Activated naive CD8-positive, alpha-beta T cell treated with anti-CD3 and anti-CD28 coated beads, Interleukin-2, amount 50 U/mL, for 16 hours (primary cell): Measurements from ENCODE around the gene RECK.
A peak's percentile ranks its signal among the peaks of the same experiment; 100 is the strongest.
"Not testable (repeated sequence)": the region's sequence is repeated elsewhere in the genome, so short reads cannot be mapped to it uniquely, and the experiment has no call there.

Source experiments
- DNase-seq: peaks from one replicate; pipeline ENCODE4 v3.0.0-alpha.2; 2020; ENCODE audit warnings: low read depth, low spot score

RECK gene

DNA sequence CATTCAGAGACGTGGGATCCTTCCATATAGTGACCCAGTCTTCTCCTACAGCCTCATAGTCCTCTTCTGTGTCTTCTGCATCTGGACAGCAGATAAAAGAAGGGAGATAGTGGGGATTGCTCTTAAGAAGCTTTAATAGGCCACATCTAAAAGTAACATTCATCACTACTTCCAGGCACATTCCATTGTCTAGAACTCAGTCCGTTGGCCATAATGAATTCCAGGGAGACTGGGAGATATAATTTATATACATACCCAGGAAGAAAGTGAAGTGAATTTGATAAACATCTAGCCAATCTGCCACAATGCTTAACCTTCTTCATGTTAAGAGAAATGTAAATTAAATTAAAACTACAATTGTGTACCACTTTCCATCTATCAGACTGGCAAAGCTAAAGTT, 77.3 kb downstream of the RECK start:
- no peak for DNase-seq

DNA sequence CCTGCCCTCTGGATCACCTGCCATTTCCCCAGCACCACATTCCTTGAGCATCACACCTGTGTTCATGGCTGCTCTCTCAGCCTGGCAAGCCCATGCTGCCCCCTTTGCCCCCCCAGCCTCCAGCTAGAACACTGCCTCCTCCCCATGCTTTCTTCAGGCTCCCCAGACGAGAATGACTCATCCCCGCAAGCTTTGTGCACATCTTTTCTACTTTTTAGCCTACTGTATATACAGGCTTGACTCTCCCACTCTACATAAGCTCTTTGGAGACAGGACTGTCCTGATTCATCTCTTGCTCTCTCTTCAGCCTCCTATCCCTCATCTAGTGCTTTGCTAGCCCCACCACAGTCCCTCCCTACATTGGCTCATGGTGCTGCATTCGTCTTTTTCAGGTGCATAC, 79.9 kb downstream of the RECK start:
- no peak for DNase-seq

DNA sequence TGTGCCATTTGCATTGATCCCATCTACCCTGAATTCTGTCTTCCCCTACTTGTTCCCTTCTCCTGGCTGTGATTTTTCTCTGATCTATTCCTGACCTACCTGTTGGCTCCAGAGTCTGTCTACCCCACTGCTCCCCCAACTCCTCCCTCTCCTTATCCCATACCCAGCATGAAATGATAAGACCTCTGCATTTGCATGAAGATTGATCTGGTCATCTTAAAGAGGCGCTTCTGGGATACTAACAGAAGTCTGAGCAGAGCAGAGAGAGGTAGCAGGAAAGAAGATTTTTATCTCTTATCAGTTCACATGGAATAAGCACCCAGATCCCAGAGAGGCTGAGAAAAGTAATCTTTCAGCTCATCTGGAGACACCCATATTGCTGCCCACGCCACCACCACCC, 81.5 kb downstream of the RECK start:
- DNase-seq, result no peak

DNA sequence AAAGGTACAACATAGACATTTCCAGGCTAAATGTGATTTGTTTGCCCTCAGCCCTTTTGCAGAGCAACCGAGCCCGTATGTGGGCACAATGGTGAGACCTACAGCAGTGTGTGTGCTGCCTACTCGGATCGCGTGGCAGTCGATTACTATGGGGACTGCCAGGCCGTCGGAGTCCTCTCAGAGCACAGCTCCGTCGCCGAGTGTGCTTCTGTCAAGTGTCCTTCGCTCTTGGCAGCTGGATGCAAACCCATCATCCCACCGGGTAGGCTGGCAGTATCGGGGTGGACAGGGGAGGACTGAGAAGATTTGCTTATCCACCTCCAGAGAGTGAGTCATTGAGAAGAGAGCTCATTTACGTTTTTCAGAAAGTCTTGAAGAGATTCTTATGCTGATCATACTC, 82.0 kb downstream of the RECK start:
- DNase-seq, result no peak

GRCh38 chr9:36119476-36119875, 82.8 kb downstream of the RECK start:
- no peak for DNase-seq

DNA sequence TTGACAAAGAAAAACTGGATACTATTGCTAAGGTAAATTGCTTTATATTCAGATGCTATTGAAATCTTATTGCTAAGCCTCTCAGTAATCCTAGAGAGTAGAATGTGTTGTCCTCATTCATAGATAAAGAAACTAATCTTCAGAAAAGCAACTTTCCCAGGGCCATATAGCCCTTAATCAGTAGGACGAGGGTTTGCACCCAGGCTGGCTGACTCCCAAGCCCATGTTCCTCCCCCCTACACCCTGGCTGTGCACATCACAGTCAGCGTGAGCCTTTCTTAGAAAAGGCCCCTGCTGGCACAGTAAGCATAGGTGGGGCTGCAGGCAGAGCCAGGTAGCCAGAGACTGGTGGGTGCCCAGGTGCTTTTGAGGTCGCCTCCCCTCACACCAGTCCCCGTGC, 84.0 kb downstream of the RECK start:
- DNase-seq, result no peak

- DNase-seq, result no peak
These were observed 85.3 kb downstream of the RECK start for GRCh38 chr9:36121971-36122370.

DNA sequence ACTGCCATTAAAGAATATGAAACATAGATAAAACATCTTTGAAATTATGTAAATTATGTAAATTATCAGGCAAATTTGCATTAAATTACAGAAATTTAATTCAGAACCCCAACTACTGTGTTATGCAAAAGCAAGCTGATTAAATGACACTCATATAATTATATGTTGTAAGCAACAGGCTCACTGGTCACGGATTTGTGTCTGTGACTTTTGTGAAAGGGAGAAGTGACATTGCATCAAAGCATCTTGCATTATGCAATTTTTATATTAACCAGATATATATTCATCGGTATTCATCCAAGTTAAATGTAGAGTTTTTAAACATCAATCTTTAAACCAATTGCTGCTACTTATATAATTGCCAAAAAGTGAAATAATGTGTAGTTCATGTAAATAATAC, 86.8 kb downstream of the RECK start:
- no peak for DNase-seq

DNA sequence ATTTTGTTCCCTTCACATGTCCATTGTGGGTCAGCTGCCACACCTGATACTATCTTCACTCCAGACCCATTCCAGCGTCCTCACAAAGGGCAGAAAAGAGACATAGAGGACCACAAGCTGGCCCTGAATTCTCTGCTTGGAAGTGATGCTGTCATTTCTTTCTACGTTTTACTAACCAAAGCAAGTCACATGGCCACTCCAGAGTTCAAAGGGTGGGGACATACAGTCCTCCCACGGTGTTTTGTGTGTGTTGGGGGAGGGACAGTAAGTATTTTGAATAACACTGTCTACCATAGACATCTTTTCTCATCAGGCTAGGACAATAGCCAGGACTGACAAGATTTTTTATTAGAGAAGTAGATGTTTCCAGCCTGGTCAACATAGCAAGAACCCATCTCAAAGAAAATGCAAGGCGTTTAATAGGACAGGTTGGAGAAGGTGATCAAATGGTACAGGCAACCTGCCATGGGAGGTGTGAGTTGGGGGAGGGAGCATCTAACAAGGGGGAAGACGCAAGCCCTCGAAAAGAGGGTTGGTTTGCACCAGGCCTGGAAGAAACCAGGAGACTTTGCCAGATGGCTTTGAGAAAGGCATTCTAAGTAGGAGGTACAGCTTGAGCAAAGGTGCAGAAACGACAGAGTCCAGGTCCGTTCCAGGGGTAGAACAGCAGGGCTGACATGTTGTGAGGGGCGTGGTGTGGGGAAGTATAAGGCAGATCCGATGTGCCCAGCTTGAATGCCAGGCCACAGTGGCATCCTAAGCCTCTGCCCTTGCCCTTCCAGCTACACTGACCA, 88.5 kb downstream of the RECK start:
- no peak for DNase-seq

DNA sequence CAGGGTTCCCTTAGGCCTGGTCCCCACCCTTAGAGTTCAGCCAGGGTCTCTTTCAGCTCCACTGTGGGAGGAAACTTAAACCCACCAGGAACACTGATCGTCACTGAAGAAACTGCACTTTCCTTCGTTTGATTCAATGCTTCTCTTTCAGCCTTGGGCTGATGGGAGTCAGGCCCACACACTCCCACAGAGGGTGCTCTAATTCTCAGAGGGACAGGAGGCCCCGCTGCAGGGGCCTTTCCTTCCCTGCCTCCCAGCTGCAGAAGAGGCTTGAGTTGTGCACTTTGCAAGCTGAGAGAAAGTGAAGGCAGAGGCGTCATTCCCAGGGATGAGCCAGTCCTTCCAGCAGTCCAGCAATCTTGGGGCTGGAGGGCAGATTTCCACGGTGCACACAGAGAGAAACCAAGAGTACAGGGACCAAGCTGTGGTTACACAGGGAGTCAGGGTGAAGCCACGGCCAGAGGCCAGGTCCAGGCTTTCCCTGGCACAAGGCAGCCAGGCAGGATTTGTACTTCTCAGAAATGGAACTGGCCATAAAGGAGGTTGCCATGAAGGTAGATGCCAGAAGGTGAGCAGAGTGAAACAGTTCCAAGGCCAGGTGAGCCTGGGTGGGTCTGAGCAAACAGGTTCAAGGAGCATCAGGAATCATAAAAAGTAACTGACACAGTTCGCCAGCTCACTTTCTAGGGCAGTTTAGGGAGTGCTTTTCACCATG, 89.5 kb downstream of the RECK start:
- DNase-seq, result no peak

- DNase-seq, result no peak
These were observed 91.0 kb downstream of the RECK start for GRCh38 chr9:36127652-36128244.

GRCh38 chr9:36128349-36128748, 91.6 kb downstream of the RECK start:
- DNase-seq, result no peak

DNA sequence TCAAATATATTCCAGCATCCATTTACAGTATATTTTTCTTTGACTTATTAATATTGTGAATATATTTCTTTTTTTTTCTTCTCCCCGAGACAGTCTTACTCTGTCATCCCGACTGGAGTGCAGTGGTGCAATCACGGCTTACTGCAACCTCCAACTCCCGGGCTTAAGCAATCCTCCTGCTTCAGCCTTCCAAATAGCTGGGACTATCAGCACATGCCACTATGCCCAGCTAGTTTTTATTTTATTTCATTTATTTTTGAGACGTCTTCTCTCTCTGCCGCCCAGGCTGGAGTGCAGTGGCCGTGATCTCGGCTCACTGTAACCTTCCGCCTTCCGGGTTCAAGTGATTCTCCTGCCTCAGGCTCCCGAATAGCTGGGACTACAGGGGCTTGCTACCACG, 92.4 kb downstream of the RECK start:
- no peak for DNase-seq

DNA sequence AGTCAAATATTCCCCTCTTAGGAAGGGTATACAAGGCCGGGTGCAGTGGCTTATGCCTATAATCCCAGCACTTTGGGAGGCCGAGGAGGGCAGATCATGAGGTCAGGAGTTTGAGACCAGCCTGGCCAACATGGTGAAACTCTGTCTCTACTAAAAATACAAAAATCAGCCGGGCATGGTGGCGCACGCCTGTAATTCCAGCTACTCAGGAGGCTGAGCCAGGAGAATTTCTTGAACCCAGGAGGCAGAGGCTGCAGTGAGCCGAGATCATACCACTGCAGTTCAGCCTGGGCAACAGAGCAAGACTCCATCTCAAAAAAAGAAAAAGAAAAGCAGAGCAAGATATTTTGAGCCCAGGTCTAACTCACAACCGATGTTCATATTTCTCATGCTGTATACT, 95.0 kb downstream of the RECK start:
- DNase-seq, result not testable (repeated sequence)

DNA sequence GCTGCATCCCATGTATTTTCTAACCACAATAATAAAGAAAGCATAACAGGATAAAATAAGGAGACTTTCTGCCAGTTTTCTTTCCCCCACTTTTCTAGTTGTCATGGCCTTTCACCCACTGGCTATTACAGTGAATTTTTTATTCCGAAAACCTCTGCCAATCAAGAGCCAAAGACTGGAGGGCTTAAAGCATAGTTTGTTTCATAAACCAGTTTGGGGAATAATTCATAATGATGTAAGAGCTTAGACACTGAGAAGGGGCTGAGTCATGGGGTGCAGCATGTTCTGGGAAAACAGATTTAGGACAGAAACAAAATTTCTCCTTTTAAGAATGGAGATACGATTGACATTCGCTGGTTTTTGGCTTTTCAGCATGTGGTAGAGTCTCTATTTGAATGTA, 95.4 kb downstream of the RECK start:
- no peak for DNase-seq

- DNase-seq, result no peak
These were observed 98.2 kb downstream of the RECK start for GRCh38 chr9:36134761-36135505.

DNA sequence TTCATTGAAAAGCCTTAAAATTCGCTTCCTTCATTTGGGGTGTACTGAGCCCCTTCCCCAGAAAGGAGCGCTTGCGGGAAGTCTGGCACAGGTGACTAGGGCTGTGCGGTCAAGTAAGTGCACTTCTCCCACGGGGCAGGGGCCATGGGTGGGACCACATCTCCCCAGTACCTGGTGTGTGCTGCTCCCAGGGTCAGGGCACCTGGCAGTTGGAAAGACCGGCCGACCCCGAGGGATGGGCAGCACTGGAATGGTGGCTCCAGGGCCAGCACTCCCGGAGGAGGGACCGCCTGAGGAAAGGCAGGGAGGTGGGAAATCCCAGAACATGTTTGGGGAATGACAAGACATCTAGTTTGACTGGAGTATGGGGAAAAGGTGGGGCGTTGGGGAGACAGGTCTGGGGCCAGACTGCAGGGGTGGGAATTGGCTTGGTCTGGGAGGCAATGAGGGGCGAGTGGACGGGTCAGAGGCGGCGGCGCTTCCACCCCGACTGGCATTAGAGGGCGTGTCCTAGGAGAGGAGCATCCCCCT, 99.1 kb downstream of the RECK start:
- no peak for DNase-seq

DNA sequence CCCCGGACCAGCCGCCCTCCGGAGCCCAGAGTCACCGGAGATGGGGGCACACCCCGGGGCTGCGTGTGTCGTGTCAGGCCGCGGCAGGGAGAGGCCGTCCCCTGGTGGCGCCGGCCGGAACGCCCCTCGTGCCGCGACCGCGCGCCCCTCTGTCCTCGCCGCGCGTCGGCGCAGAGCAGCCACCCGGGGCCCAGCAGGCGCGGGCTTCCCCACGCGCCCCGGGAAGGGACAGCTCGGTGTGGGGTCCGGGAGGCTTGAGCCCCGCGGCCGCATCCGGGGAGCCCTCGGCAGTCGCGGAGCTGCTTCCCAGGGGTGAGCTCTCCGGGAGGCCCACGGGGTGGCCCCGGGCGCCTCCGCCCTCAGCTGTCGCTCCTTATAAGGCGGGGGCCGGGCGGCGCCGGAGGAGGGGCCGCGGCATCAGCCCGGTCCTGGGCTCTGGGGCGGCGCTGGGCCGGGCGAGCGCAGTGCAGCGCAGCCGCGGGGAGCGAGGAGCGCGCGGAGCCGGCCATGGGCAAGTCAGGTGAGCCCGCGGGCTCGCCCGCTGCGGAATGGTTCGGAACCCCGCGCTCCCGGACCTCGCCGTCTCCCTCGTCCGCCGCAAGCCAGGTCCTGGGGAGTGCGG, 99.7 kb downstream of the RECK start, which contains the start of gene GLIPR2:
Gene GLIPR2, plus strand, starts transcription at position 462 of the 622 bp plus-strand sequence. Its CDS starts 46 bp downstream, at position 508.
- DNase-seq, result peak; percentile 43

DNA sequence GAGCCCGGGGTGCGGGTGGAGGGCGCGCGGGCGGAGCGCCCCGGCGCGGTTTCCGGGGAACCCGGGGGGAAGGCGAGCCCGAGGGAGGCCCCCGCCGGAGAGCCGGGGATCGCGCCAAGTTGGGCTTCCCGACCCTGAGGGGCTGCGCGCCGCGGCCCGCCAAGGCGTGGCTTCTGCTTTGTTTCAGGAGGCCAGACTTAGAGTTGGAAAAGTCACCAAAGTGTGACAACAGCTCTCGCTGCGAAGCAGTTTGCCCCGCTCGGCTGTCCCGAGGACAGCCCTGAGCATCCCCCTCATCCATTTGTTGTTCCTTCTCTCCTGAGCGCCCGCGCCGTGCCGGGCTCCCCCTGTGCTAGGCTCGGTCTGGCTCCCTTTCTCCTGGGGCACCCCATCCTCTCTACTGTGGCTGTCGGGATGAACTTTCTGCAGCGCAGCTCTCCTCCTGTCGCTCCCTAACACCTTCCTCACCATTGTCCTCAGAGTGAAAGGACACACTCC, 100.2 kb downstream of the RECK start:
- DNase-seq, result no peak

GRCh38 chr9:36137392-36138004, 100.8 kb downstream of the RECK start:
- no peak for DNase-seq

- DNase-seq, result no peak
These were observed 101.8 kb downstream of the RECK start for GRCh38 chr9:36138496-36138895.
